ENCODE results near the gene INPP4B. TPM values are rescaled to one million over a fixed set of nuclear protein-coding genes. Genes with fewer than 3 reads are reported as not detected.
A peak's percentile ranks its signal among the peaks of the same experiment; 100 is the strongest.

The INPP4B gene
- total RNA-seq, 4 donors from 2014 or later, result 29.4 to 51.5 (median 35.3) TPM

GRCh38 chr4:142473960-142474338 is 372.2 kb downstream of the INPP4B start:
- TF ChIP-seq POLR2A (IDR thresholded peaks at IDR 0.05) (no peak), CTCF (IDR thresholded peaks at IDR 0.05) (no peak)
- no peaks in the 10 kb centered on the region for H3K4me1 ChIP-seq
- H3K9me3 ChIP-seq, result no peaks in the 10 kb centered on the region
- intact Hi-C loops (cut with DNase I; ENCODE audit: low total_unique reads), result no loop called here
- no peak overlapping the region for H3K4me3 ChIP-seq
- H3K27me3 ChIP-seq, result no peaks in the 10 kb centered on the region
- H3K36me3 ChIP-seq, result no peaks in the 10 kb centered on the region
- no peak overlapping the region for H3K27ac ChIP-seq
- no peak for DNase-seq

DNA sequence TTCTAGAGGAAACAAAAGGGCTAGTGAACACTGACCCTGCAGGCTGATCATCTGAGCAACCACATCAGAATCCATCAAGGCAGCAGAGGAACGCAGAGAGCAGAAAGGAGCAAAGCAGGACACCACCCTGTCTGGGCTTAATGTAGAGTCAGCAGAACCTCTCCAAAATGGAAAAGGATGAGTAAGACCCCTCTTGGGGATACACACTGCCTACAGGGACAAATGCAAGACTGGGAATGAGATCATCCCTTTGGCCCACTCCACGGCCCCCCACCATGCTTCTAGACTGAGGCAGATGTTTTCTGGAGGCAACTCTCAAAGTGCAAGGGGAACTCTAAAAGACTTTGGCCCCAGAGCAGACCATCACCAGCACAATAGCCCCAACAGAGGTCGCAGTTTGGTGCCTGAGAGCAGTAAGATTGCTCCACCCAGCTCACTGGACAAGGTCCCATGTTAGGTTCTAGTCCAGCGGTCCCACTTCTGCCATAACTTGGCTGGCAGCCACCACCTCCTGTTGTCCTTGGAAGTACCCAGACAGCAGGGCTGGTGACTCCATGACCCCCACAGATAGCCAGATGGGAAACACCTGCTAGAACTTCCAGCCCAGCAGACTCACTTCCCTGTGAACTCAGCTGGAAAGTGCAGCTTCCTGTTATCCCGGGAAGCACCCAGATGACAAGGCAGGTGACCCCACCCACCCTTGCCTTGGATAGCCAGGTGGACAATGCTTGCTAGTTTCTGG is 372.7 kb downstream of the INPP4B start:
- no peak for TF ChIP-seq POLR2A (IDR thresholded peaks at IDR 0.05)
- TF ChIP-seq CTCF (IDR thresholded peaks at IDR 0.05), result no peak
- no peaks in the 10 kb centered on the region for H3K9me3 ChIP-seq
- H3K27me3 ChIP-seq, result no peaks in the 10 kb centered on the region
- no peaks in the 10 kb centered on the region for H3K4me1 ChIP-seq
- H3K36me3 ChIP-seq, result no peaks in the 10 kb centered on the region
- peak in 1 of 2 donors; percentile 34 for DNase-seq
- H3K4me3 ChIP-seq, result no peak overlapping the region
- H3K27ac ChIP-seq, result no peak overlapping the region
- intact Hi-C loops (cut with DNase I; ENCODE audit: low total_unique reads), result no loop called here

- intact Hi-C loops (cut with DNase I; ENCODE audit: low total_unique reads), result no loop called here
- Histone ChIP-seq H3K4me1 (no peaks in the 10 kb centered on the region), H3K36me3 (no peaks in the 10 kb centered on the region)
Measured at GRCh38 chr4:142467088-142467487, 379.0 kb downstream of the INPP4B start.

DNA sequence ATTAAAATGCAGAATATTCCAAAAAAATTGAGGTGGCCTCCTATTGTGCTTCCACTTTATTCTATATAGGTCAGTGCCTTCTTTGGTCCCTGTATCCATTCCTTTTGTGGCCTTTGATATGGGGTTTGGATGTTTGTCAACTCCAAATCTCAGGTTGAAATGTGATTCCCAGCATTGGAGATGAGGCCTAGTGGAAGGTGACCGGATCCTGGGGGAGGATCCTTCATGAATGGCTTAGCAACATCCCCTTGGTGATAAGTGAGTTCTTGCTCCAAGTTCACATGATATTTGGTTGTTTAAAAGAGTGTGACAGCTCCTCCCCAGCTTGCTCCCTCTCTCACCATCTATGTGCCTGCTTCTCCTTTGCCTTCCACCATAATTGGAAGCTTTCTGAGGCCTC is 380.6 kb downstream of the INPP4B start:
- DNase-seq, result no peak
- Histone ChIP-seq H3K4me1 (no peaks in the 10 kb centered on the region), H3K27ac (no peak overlapping the region), H3K27me3 (no peaks in the 10 kb centered on the region), H3K4me3 (no peak overlapping the region), H3K36me3 (no peaks in the 10 kb centered on the region), H3K9me3 (no peaks in the 10 kb centered on the region)
- TF ChIP-seq POLR2A (IDR thresholded peaks at IDR 0.05), result no peak
- TF ChIP-seq CTCF (IDR thresholded peaks at IDR 0.05), result no peak
- intact Hi-C loops (cut with DNase I; ENCODE audit: low total_unique reads), result no loop called here

More at GRCh38 chr4:142467088-142467487, 379.0 kb downstream of the INPP4B start:
- H3K27ac ChIP-seq, result no peak overlapping the region
- no peak overlapping the region for H3K4me3 ChIP-seq
- no peaks in the 10 kb centered on the region for H3K9me3 ChIP-seq
- H3K27me3 ChIP-seq, result no peaks in the 10 kb centered on the region
- no peak for DNase-seq
- TF ChIP-seq CTCF (IDR thresholded peaks at IDR 0.05) (no peak), POLR2A (IDR thresholded peaks at IDR 0.05) (no peak)

DNA sequence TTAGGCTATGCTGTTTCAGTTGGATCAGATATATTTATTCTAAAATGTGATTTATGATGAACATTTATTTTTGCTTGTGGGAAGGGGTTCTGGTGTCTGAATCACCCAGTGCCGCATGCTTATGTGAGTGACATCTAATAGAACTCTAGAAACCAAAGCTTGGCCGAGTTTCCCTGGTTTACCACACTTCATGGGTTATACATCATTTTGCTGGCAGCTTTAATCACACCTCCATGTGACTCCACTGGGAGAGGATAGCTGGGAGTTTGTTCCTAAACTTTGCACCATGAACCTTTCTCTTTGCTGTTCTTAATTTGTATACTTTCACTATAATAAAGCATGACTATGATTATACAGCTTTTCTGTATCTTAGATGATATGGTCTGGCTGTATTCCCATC is 382.9 kb downstream of the INPP4B start:
- DNase-seq, result no peak
- H3K9me3 ChIP-seq, result no peaks in the 10 kb centered on the region
- H3K27ac ChIP-seq, result no peak overlapping the region
- intact Hi-C loops (cut with DNase I; ENCODE audit: low total_unique reads), result no loop called here
- no peaks in the 10 kb centered on the region for H3K4me1 ChIP-seq
- H3K27me3 ChIP-seq, result no peaks in the 10 kb centered on the region
- TF ChIP-seq POLR2A (IDR thresholded peaks at IDR 0.05) (no peak), CTCF (IDR thresholded peaks at IDR 0.05) (no peak)
- H3K36me3 ChIP-seq, result no peaks in the 10 kb centered on the region
- no peak overlapping the region for H3K4me3 ChIP-seq

Measured in uterus (tissue), 4 donors.